ENCODE results near the gene COL10A1.

DNA sequence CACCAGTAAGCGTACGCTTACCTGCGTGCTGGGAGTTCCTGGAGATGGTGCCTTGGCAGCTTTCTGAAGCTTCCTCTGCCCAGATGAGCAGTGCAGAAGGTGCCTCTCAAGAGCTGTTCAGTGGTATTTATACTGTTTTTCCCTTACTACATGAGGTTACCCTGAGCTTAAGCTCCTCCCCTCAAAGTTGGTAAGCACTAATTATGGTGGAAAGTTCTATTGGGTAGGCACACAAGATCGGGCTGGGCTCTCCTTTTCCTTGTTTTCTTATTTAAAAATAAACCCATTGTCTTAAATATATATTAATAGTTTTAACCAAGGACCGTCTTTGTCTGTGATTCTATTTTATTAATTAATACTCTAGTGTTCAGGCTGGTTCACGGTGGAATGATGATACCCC lies at the start of gene COL10A1:
- TF ChIP-seq, protein P1, sequence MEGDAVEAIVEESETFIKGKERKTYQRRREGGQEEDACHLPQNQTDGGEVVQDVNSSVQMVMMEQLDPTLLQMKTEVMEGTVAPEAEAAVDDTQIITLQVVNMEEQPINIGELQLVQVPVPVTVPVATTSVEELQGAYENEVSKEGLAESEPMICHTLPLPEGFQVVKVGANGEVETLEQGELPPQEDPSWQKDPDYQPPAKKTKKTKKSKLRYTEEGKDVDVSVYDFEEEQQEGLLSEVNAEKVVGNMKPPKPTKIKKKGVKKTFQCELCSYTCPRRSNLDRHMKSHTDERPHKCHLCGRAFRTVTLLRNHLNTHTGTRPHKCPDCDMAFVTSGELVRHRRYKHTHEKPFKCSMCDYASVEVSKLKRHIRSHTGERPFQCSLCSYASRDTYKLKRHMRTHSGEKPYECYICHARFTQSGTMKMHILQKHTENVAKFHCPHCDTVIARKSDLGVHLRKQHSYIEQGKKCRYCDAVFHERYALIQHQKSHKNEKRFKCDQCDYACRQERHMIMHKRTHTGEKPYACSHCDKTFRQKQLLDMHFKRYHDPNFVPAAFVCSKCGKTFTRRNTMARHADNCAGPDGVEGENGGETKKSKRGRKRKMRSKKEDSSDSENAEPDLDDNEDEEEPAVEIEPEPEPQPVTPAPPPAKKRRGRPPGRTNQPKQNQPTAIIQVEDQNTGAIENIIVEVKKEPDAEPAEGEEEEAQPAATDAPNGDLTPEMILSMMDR (IDR thresholded peaks at IDR 0.05 in 8 of 11, conservative IDR thresholded peaks at IDR 0.05 in 3 of 11): no peak
- no peak for TF ChIP-seq POLR2AphosphoS5 (IDR thresholded peaks at IDR 0.05)
- TF ChIP-seq POLR2A (IDR thresholded peaks at IDR 0.05): no peak
